Thoracic aorta (tissue), 2 donors: ENCODE results near the gene EFCAB8. TPM values are rescaled to one million over a fixed set of nuclear protein-coding genes. Genes with fewer than 3 reads are reported as not detected.

Experiments used
- ATAC-seq: fragments of 150-250 bp; one replicate; pipeline ENCODE4 v1.8.0; 2017; ENCODE audit warnings: low read depth; ENCODE audit not compliant: insufficient number of reproducible peaks, low FRiP score
- DNase-seq: peaks from one replicate; pipeline ENCODE4 v3.0.0-alpha.2; 2020; ENCODE audit warnings: low spot score
- H3K27ac ChIP-seq, 2 donors: fragments of 200-600 bp; sonication (generic); 1 replicate in 1 of 2; 2 replicates in 1 of 2; pipeline ENCODE4 v1.5.1; 2016; ENCODE audit warnings: mild to moderate bottlenecking in 2 of 2, moderate library complexity in 2 of 2
- H3K27me3 ChIP-seq: fragments of 200-600 bp; sonication (generic); replicated peaks from 2 replicates; pipeline ENCODE4 v1.6.0; 2016; ENCODE audit warnings: mild to moderate bottlenecking; ENCODE audit not compliant: insufficient read depth
- H3K36me3 ChIP-seq: fragments of 200-600 bp; sonication (generic); one replicate; pipeline ENCODE4 v1.5.1; 2016
- H3K4me1 ChIP-seq, 2 donors: fragments of 200-600 bp; sonication (generic); 1 replicate in 1 of 2; 2 replicates in 1 of 2; pipeline versions ENCODE4 v1.5.1 to v1.6.0; 2016; ENCODE audit warnings: low read depth in 2 of 2, mild to moderate bottlenecking in 1 of 2; ENCODE audit not compliant: control insufficient read depth in 1 of 2
- H3K4me3 ChIP-seq: fragments of 200-600 bp; sonication (generic); 2 replicates; pipeline ENCODE4 v1.5.1; 2016; ENCODE audit warnings: mild to moderate bottlenecking
- H3K9me3 ChIP-seq: fragments of 200-600 bp; sonication (generic); 2 replicates; pipeline ENCODE4 v1.5.1; 2016
- total RNA-seq, 2 donors: library from RNA; depleted of rRNA; stranded (reverse); fragments of >200 nt; gene quantifications; one replicate each; pipeline versions ENCODE4 v1.1.0 to v1.2.3, GENCODE V29; 2016
- TF ChIP-seq, protein P1 (sequence below): fragments of 200-600 bp; sonication (generic); IDR thresholded peaks from one replicate; pipeline ENCODE4 v1.5.1; 2019; ENCODE audit warnings: antibody characterized with exemption

Gene EFCAB8
- total RNA-seq, 2 donors from 2014 or later = 1.5 to 2.9 TPM

DNA sequence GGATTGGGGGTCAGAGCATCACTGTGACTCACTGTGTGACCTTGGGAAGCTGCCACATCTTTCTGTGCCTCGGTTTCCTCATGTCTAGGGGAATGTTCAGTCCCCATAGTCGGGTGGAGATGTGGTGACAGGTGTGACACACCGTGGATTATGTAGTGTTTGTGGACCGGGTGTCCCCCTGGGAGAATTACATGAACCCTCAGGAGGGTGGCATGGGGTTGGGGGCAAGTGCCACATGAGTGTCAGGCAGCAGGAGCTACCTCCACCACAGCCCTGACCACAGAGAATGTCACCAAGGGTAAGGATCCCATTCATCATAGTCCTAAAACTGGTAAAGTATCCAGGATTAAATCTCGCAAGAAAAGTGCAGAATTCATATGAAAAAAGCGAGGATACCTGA, 122.3 kb downstream of the EFCAB8 start:
- ATAC-seq = no peak
- H3K27ac ChIP-seq = no peak overlapping the region
- no peaks in the 10 kb centered on the region for H3K36me3 ChIP-seq
- no peaks in the 10 kb centered on the region for H3K9me3 ChIP-seq
- no peak for DNase-seq
- H3K4me1 ChIP-seq = no peaks in the 10 kb centered on the region
- H3K4me3 ChIP-seq = no peak overlapping the region
- H3K27me3 ChIP-seq = no peaks in the 10 kb centered on the region
- TF ChIP-seq, protein P1, sequence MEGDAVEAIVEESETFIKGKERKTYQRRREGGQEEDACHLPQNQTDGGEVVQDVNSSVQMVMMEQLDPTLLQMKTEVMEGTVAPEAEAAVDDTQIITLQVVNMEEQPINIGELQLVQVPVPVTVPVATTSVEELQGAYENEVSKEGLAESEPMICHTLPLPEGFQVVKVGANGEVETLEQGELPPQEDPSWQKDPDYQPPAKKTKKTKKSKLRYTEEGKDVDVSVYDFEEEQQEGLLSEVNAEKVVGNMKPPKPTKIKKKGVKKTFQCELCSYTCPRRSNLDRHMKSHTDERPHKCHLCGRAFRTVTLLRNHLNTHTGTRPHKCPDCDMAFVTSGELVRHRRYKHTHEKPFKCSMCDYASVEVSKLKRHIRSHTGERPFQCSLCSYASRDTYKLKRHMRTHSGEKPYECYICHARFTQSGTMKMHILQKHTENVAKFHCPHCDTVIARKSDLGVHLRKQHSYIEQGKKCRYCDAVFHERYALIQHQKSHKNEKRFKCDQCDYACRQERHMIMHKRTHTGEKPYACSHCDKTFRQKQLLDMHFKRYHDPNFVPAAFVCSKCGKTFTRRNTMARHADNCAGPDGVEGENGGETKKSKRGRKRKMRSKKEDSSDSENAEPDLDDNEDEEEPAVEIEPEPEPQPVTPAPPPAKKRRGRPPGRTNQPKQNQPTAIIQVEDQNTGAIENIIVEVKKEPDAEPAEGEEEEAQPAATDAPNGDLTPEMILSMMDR = no peak

DNA sequence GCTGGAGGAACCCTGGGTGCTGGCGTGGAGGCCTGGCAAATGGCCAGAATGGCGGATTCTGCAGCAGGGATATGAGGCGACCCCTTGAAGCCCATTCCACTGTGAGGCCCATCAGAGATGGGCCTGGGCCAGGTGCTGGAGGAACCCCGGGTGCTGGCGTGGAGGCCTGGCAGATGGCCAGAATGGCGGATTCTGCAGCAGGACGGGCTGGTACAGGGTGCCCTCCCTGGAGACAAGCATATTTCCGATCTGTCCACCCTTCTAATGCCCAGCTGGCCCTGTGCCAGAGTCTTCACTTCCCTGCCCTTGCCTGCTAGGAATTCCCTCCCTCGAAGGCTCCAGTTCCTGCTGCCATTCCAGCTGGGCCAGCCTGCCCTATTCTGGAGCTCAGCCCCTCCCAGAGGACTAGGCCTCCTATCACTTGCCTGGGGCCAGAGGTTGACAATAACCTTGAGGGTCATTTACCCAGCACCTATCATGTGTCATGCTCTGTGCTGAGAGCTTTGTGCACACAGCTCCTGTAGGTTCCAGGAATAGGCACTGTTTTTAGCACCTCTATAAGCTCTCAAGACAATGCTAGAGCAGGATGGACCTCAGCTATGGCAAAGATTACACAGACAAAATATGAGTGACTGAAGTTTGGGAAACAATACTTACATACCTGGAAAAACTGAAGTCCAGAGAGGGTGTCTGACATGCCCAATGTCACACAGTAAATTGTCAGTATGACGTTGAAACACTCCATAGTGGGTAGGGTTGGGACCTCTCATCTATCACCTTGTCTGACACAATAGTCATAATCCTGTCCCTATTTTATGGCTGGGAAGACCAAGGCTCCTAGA, 124.1 kb downstream of the EFCAB8 start:
- no peaks in the 10 kb centered on the region for H3K4me1 ChIP-seq
- no peak for ATAC-seq
- TF ChIP-seq, protein P1 = no peak
- no peak overlapping the region for H3K4me3 ChIP-seq
- H3K9me3 ChIP-seq = no peaks in the 10 kb centered on the region
- H3K27ac ChIP-seq = no peak overlapping the region
- DNase-seq = no peak
- no peaks in the 10 kb centered on the region for H3K27me3 ChIP-seq
- no peaks in the 10 kb centered on the region for H3K36me3 ChIP-seq

DNA sequence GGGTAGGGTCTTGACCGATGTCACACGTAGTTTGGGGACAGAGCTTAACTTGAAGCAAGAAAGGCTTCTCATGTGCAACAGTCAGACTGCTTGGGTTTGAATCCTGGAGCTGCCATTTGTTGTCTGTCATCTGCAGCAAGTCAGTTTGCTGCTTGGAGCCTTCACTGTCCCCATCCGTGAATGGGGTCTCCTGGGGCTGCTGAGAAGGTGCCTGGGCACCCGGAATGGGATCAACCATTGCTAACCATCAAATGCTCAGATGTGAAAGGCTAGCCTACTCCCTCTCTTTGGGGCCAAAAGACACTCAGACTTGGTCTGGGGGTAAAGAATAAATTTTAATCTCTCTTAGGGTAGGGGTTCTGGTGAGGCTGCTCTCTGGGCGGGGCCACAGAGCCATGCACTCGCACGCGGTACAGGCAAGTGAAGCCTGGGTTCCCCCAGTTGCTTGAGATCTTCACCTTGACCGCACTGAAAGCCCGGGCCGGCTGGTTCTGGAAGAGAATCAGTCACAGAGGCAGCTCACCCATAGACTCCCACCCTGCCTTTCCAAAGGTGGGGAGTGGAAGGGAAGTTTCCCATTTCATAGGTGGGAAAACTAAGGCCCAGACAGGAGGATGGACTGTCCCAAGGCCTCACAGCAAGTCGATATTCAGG, 124.9 kb downstream of the EFCAB8 start:
- Histone ChIP-seq H3K27me3 (no peaks in the 10 kb centered on the region), H3K9me3 (no peaks in the 10 kb centered on the region), H3K27ac (no peak overlapping the region), H3K4me3 (no peak overlapping the region), H3K4me1 (no peaks in the 10 kb centered on the region), H3K36me3 (no peaks in the 10 kb centered on the region)
- DNase-seq (no peak), ATAC-seq (no peak)
- TF ChIP-seq, protein P1 = no peak

DNA sequence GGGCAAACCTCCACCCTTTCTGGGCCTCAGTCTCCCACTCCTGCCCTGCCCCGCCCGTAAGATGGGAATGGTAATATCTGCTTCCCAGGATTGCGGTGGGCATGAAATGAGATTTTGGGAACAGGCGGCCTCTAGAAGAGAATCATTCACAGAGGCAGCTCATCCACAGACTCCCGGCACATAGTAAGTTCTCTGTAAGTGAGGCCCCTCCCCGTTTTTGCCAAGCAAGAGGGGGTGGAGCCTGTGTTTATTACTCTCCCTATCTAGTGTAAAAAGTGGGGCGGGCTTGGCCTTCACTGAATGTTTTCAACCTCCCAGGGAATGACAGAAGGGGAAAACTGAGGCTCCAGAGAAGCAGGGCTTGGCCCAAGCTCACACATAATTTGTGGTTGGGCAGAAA, 125.5 kb downstream of the EFCAB8 start:
- Histone ChIP-seq H3K4me1 (no peaks in the 10 kb centered on the region), H3K36me3 (no peaks in the 10 kb centered on the region), H3K4me3 (no peak overlapping the region), H3K27ac (no peak overlapping the region), H3K9me3 (no peaks in the 10 kb centered on the region), H3K27me3 (no peaks in the 10 kb centered on the region)
- TF ChIP-seq, protein P1 = no peak
- ATAC-seq = no peak
- no peak for DNase-seq

DNA sequence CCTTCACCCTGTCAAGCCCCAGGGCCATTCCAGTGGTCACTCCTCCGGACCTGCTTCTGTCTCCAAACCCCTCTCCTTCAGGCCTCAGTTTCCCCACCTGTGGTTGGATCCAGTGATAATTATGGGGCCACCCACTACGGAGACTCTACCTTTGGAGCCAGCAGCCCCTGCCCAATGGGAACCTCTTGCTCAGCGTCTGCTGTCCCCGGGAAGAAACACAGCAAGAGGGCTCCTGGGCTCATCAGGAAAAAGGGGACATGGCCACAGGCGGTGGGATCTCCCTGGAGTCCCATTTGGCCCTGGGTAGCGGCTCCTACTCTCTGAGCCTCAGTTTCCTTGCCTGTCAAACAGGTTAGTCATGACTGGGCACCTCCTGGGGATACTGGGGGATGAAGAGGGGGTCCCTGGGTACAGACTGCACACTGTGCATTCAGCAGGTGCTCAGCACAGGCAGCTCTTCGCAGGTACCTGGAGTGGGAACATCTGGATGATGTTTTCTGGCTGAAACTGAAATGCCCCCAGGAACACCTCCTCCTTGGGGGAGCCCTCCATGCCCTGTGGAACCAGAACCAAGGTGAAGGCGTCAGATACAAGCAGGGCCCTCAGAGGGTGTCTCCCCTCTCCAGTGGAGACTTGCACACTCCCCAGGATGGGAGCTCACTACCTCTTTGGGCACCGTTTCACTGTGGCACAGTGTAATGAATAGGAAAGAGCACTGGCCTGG, 126.1 kb downstream of the EFCAB8 start:
- Histone ChIP-seq H3K4me1 (no peaks in the 10 kb centered on the region), H3K9me3 (no peaks in the 10 kb centered on the region), H3K36me3 (no peaks in the 10 kb centered on the region), H3K27ac (no peak overlapping the region), H3K4me3 (no peak overlapping the region), H3K27me3 (no peaks in the 10 kb centered on the region)
- DNase-seq (no peak), ATAC-seq (no peak)
- TF ChIP-seq, protein P1 = no peak
